ENCODE measurements around the gene RPA1.
"Not testable (repeated sequence)": the region's sequence is repeated elsewhere in the genome, so short reads cannot be mapped to it uniquely, and the experiment has no call there.

The RPA1 gene

DNA sequence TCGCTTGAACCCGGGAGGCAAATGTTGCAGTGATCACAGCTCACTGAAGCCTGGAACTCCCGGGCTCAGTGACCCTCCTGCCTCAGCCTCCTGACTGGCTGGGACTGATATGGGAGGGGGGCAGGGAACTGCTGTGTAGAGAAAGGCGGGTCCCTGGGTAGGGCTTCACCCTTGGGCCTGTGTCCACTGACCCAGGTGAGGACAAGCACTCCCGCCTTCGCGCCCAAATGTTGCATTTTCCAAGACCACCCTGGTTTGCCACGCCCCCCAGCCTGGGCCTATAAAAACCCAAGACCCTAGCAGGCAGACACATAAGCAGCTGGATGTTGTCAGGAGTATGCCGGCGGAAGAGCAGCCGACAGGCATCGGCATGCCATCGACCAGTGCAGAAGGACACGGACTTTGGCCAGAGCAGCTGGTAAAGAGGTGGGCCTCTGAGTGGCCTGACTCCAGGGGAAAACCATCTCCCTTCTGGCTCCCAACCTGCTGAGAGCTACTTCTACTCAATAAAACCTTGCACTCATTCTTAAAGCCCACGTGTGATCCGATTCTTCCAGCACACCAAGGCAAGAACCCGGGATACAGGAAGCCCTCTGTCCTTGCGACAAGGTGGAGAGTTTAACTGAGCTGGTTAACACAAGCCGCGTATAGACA, 19.2 kb upstream of the RPA1 start:
- DNase-seq (ENCODE audit: low spot score) (no peak), FAIRE-seq (no peak)

DNA sequence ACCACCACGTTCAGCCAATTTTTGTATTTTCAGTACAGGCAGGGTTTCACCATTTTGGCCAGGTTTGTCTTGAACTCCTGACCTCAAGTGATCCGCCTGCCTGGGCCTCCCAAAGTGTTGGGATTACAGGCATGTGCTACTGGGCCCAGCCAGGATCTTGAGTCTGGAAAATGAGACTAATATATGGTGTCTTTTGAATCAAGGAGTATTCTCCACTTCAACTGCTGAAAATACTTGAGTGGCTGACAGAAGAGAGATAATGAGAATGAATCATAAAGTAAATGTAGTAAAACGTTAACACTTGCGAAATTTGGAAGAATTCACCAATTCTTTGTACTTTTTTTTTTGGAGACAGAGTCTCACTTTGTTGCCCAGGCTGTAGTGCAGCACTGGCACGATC, 16.7 kb upstream of the RPA1 start:
- DNase-seq (ENCODE audit: low spot score) (no peak), FAIRE-seq (no peak)

DNA sequence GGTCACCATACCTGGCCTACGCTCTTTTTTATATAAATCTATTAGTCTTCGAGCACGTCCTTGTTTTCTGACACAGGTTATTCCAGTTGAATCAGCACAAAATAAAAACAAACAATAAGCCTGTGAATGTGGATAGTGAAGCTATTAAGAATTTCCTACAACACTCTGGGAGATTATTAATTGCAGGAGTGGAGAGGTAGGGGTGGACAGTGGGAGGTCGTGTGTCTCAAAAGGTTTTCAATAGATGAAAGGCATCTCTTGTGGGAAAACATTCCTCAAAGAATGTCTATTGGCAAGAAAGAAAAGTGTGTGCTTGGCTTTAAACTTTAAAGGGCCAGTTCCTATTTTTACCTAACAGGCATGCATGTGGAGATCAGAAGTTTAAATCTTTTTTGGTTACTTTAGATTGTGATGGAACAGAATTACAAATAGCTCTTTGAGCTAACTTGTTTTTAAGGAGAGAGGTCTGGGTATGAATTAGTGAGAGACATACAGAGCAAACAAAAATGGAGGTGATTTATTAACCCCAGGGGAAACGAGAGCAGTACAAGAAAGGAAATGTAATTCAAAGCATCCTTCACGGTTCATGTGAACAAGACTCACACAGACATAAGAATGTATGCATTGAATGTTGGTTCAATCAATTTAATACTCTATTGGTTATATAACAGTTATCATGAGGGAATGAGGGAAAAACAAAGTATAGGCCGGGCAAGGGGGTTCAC, 9.1 kb upstream of the RPA1 start:
- FAIRE-seq (no peak), DNase-seq (ENCODE audit: low spot score) (no peak)

DNA sequence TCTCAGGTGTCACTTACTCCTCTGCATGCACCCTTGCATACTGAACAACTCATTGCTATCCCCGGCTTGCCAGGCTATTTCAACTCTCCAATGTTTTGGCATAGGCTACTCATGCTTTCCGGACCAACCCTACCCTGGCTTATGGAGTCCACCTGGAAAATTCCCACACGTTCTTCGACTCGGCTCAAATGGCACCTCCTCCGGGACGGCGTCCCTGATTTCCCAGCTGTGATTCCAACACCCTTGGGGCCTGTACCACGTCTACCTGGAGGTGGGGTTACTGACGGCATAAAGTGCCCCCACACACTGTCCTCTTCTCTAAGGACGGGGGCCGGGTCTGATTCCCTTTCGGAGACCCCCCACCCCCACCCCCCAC, 601 bp upstream of the RPA1 start:
- FAIRE-seq, result no peak
- no peak for DNase-seq (ENCODE audit: low spot score)

DNA sequence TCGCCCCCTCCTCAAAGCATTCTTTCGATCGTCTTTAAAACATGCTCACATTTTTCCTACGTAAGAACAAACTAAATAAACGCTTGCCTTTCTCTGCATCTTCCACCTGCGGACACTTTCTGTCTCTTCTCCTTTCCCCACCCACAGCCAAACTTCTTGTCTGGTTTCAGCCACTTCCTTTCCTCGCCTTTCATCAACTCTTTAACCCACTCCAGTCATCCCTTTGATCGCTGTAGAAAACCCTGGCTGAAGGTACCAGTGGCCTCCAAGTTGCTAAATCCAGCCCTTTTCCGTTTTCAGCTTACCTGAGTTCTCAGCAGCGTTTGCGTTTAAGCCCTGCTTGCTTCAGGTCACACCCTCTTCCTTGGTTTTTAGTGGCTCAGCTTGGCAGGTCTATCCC, 483 bp downstream of the RPA1 start:
- DNase-seq (ENCODE audit: low spot score) (peak; percentile 9), FAIRE-seq (no peak)

DNA sequence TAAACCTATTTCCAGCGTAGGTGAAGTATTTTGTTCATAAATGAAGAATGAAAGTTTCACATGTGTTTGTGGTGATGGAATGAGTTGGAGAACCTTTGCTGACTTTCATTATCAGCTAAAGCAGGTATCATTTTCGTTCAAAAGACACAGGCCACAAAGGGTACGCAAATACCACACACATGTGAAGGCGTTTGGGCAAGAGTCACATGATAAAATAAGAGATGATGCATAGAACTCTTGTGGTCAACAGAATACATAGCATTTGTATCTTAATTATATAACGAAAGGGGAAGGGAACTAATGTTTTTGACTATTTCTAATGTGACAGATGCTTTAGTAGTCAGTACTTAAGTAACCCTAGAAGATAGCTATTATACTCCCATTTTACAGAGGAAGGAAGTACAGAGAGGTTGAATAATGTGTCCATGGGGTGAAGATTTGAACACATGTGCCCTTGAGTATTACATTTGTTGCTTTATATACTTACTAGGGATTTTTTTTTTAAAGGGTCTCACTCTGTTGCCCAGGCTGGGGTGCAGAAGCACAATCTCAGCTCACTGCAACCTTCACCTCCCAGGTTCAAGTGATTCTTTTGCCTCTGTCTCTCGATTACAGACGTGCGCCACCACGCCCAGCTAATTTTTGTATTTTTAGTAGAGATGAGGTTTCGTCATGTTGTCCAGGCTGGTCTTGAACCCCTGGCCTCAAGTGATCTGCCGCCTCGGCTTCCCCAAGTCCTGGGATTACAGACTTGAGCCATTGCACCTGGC, 4.8 kb downstream of the RPA1 start:
- FAIRE-seq, result no peak

DNA sequence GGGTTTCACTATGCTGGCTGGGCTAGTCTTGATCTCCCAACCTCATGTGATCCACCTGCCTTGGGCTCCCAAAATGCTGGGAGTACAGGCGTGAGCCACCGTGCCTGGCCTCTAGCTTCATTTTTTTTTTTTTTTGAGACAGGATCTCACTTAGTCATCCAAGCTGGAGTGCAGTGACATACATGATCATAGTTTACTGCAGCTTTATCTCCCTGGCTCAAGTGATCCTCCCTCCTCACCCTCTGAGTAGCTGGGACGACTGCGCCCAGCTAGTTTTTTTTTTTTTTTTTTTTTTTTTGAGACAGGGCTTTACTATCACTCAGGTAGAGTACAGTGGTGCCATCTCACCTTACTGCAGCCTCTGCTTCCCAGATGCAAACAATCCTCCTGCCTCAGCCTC, 9.7 kb downstream of the RPA1 start:
- FAIRE-seq, result no peak
- no peak for DNase-seq (ENCODE audit: low spot score)

More for the DNA sequence above, 4.8 kb downstream of the RPA1 start:
- no peak for DNase-seq (ENCODE audit: low spot score)

DNA sequence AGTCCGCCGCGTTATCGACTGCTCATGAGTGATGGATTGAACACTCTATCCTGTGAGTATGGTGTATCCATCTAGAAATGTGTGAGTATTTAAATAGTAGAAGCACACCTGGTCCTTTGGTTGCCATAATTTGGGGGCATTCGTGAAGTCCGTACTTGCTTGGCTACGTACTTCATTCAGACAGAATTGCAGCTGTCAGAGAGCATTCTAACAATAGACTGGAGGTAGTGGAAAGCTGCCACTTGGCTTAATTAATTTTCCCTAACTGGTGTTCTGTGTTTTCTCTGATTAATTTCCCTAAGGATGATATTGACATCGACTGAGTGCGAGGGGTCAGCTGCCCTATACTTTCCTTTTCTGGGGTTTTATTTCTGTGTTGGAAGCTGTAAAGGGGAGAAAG, 14.1 kb downstream of the RPA1 start:
- no peak for FAIRE-seq
- no peak for DNase-seq (ENCODE audit: low spot score)

DNA sequence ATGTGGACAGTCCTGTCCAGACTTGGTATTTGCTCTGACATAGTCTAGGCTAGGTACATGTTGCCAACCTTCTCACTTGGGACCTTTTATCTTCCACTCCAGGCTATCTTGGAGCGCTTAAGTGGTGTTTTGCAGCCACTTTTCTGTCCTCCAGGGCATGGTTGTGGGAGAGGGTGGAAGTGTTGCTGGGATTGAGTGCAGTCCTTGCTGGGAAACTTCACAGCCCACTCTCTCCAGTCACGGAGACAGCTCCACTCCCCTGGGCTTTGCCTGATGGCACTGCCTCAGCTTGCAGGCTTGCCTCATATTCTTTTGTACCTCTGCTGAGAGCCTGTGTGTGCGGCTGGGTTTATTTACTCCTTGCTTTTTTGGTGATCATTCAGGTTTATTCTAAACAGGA, 17.4 kb downstream of the RPA1 start:
- FAIRE-seq (no peak), DNase-seq (ENCODE audit: low spot score) (no peak)

DNA sequence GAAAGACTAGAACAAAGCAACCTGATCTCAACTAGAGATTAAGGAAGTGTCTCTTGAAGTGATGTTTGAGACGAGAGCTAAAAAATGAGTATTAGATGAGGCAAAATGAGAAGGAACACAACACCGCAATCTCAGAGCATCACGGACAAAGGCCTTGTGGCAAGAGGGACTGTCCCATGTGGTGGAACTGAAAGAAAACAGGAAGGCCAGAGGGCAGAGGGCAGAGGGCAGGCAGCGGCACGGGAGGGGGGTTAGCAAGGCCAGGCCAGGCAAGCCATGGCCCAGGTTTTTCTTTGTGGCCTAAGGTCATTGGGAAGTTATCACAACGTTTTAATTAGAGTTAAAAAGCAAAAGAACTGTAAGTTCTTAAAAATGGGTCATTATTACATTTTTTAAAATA, 22.5 kb downstream of the RPA1 start:
- DNase-seq (ENCODE audit: low spot score) (no peak), FAIRE-seq (no peak)

DNA sequence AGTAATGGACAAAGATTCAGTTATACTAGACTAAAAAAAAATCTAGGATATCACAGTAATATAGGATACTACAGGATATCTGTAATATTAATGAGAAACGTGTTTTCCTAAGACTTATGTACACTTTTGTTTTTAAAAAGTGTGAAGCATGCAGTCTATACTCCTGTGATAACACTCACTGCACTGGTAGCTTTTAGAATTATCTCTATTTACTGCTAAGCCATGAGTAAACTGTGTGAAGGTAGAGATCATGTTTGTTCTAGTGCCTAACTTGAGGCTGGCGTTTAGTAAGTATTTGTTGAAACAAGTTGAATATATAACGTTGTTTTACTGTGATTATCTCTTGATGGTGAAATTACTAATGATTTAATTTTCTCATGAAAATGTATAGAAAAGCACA, 23.9 kb downstream of the RPA1 start:
- DNase-seq (ENCODE audit: low spot score) (no peak), FAIRE-seq (no peak)

DNA sequence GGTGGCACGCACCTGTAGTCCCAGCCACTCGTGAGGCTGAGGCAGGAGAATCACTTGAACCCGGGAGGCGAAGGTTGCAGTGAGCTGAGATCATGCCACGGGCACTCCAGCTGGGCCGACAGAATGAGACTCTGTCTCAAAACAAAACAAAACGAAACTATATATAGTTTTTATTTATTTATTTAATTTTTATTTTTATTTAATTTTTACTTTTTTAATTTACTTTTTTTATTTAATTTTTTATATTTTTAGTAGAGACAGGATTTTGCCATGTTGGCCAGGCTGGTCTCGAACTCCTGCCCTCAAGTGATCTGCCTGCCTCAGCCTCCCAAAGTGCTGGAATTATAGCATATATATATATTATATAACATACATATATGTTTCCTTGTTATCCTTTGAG, 26.7 kb downstream of the RPA1 start:
- not testable (repeated sequence) for FAIRE-seq; DNase-seq (ENCODE audit: low spot score)

DNA sequence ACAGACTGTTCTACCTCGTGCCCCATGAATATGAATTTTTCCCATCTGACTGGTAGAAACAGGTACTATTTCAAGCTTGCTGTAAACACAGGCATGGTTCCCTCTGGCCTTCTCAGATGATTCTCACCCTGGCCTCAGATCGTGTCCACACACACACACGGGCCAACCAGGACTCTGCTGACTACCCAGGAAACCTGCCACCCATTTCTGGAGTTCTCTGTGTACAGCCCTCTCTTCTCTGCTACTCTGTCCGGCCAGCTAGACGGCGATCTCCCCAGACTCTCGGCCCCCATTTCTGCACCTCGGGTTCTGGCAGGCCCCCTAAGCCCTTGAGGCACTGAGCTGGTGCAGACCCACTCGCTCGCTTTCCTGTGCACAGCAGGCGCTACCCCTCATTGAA, 31.2 kb downstream of the RPA1 start:
- FAIRE-seq, result no peak

DNA sequence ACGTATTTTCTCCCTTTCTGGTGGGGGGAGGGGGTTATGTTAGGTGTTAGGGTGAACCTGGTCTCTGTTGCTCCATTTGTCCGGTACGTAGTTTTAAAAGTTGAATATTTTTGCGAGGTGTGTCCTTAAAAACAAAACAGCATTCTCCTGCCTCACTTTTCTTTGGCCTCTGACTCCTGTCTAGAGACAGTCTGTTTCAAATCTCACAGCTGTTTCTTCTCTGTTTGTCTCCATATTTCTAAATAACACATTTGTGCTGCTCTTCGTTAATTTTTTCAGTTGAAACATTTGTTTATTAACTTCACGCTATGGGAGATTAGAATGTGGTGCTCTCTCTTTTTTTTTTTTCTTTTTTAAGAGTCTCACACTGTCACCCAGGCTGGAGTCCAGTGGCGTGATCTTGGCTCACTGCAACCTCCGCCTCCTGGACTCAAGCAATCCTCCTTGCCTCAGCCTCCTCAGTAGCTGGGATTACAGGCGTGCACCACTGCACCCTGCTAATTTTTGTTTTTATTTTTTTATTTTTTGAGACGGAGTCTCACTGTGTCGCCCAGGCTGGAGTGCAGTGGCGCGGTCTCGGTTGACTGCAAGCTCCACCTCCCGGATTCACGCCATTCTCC, 31.7 kb downstream of the RPA1 start:
- FAIRE-seq (no peak), DNase-seq (ENCODE audit: low spot score) (no peak)

More for the DNA sequence above, 31.2 kb downstream of the RPA1 start:
- DNase-seq (ENCODE audit: low spot score), result no peak

DNA sequence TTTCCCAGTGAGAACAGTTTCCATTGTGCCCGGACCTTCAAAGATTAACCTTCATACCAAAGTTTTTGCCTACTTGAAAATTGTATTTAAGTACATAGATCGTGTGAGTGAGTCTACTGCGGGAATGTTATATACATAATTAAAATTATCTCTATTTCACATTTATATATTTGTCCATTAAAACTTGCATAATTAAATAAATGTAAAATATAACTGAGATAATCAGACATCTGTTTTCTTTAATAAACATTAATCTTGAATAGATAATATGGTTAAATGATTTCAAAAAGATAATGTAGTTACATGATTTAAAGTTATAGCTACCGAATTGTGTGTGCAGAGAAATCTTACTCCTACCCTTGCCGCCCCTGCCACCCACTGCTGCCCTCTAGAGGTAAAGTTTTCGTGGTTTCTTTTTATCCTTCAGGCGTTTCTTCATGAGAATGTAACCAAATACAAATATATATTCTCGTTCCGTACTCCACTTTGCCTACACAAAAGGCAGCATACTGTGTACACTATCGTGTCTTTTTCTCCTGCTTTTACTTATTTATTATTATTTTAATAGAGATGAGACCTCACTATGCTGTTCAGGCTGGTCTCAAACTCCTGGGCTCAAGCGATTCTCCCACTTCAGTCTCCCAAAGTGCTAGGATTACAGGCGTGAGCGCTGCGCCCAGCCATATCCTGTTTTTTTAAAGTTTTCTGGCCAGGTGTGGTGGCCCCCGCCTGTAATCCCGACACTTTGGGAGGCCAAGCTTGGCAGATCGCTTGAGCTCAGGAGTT, 35.6 kb downstream of the RPA1 start:
- FAIRE-seq (no peak), DNase-seq (ENCODE audit: low spot score) (peak; percentile 47)

DNA sequence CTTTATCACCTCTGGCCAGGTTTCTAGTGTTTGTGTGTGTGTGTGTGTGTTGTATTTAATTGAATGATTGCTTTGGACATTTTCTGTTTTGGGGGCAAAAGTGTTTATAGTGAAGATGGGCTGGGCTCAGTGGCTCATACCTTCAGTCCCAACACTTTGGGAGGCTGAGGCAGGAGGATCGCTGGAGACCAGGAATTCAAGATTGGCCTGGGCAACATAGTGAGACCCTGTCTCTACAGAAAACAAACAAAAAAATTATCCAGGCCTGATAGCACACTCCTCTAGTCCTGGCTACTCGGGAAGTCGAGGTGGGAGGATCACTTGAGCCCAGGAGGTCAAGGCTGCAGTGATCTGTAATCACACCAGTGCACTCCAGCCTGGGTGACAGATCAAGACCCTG, 37.5 kb downstream of the RPA1 start:
- no peak for DNase-seq (ENCODE audit: low spot score)
- no peak for FAIRE-seq

DNA sequence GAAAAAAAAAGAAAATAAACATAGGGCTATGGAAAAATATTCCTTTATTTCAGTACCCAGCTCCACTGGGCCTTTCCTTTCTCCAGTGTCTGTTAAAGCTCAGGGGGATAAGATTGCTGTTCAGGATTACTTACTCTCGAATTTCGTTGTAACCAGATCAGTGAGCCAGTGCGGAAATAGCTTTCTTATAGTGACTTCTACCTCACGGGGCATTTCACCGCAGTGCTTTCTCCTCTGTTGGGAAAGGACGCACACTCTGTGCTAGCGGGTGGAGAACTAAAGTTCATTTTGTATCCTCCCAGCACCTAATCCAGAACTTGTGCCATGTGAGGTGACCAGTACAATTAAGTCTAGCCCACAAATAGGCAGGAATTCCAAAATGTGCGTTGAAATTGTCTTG, 38.3 kb downstream of the RPA1 start:
- FAIRE-seq, result no peak
- no peak for DNase-seq (ENCODE audit: low spot score)

DNA sequence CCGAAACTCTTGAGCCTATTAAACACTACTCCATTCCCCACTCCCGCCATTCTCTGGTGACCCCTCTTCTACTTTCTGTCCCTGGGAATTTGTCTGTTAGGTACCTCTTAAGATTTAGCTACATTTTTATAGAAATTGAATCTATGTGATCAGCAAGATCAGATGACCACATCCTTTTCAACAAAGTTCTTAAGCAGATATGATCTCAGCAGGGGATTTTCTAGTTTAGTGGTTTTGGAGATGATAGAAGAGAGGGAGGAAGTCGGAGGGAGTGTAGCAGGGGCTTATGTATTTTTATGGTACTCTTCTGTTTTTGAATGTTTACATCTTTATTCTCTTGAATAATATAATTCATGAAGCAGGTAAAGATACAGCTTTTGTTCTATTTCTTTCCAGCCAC, 40.8 kb downstream of the RPA1 start:
- FAIRE-seq, result no peak
- DNase-seq (ENCODE audit: low spot score), result no peak

DNA sequence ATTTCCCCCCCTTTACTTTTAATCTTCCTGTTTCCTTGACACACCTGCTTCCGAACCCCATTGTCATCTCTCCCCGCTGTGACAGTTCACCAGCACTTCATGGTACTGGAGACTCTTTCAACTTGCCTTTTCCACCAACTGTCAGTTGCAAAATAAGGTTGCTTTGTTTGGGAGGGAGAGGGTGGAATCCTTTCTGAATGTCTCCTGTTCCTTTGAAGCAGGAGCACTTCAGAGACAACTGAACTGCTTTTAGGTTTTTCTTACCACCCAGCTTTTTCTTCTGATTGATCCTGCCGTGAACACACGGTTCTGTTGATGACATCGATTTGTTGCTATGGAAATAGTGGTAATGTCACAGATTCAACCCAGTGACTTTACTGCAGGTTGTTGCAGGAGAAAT, 42.0 kb downstream of the RPA1 start:
- FAIRE-seq (no peak), DNase-seq (ENCODE audit: low spot score) (no peak)

DNA sequence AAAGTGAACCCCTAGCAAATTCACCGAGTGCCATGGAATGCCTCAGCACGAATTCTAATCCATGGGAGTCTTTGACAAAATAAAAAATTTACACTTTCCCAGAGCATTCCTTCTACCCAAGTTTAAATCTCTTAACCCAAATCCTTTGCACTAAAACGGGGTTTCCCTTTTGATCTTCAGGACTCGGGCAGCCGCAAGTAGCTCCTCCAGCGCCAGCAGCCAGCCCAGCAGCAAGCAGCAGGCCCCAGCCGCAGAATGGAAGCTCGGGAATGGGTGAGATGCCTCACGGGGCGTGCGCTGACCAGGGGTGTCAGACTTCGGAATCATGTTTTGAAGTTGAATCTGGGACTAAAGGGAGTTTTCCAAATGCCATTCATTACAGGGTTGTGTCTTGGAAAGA, 42.4 kb downstream of the RPA1 start:
- DNase-seq (ENCODE audit: low spot score) (no peak), FAIRE-seq (no peak)

DNA sequence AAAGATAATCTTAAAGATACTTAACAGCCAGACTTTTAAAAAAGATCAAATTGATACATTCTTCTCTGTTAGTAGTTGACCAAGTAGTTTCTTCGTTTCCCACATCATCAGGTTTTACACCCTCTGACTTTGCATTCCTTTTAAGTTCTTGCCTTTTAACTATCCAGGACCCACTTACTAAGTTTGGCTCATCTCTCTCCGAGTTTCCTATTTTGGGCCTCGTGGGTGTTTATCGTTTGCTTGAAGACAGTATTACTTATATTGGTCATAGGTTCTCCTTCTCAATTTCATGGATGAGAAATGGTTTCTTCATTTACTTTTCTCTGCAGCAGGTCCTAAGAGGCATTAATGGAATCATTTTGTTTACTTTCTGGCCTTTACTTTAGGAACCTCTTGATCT, 43.2 kb downstream of the RPA1 start:
- no peak for FAIRE-seq
- no peak for DNase-seq (ENCODE audit: low spot score)
